NCI-H187 (cell line): ENCODE measurements around the gene LRRFIP1.
A peak's percentile ranks its signal among the peaks of the same experiment; 100 is the strongest.

Experiments used
- DNase-seq, 2 experiments: peaks; one replicate each; lab custom pipeline; 2025; lab: John Stamatoyannopoulos, UW

Gene LRRFIP1

DNA sequence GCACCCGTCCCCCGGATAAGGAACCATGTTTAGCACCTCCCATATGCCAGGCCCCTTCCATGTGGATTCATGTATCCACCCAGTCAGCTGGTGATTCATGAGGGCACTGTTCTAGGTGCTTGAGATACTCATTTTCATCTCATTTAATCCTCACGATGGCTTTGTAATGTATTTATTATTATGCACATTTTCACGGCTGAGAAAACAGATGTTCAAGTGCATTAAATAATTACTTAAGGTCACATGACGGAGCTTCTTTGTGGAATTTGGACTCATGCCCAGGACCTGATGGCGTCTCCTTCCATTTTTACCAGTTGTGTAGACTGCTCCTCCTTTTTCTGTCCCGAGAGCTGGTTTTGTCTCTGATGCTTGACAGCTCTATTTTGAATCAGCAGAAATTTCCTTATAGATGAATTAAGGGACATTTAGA, 99.0 kb downstream of the LRRFIP1 start:
- peak; percentile 18 to 48 for DNase-seq

DNA sequence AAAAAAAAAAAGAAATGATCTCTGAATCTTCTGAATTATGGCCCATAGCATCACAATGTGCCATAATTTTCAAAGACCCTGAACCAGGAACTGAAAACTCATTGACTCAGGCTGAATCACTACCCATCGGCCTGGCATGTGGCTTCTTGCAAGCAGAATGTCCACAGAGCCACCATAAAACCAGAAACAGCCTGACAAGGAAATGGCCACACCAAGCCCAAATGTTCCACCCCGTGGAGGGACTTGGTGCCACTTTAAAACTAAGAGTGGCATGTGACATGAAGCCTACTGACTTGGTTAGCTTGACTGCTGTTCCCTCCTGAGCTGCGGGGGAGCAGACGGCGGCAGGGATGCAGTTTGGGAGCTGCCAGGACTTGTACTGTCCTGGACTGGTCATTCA, 100.0 kb downstream of the LRRFIP1 start:
- no peak for DNase-seq

DNA sequence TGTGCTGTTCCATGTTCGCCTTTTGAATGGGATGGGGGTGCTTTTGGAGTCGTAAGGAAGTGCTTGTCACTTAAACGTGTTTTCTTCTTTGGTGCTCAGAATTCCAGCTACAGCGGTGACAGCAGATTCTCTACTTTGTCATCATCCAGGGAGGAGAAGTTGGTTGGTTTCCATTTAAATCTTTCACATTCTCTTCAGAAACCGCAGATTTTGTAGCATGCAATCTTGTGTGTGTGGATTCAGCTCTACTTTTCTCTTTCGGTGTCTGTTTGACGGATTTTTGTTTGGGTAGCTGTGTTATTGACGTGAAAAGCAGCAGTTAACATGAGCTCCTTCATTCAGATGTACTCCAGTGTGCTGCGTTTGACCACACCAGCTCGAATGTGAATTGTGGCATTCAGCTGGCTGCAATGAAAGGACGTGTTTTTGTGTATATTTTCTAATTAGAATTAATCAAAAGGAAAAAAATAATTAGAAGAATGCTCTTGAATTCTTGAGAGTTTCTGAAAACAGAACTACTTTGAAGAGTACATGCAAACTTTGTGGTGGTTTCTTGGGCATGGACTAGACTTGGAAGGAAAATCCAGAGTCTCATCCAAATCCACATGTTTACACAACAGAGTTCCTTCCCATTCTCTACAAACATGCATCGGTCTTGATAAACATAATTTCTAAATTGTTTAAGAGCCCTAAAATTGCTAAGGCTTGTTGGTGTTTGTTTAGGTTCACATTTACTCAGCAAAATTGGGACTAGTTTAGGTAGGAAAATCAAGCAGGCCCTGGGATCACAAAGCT, 102.5 kb downstream of the LRRFIP1 start:
- no peak for DNase-seq

DNA sequence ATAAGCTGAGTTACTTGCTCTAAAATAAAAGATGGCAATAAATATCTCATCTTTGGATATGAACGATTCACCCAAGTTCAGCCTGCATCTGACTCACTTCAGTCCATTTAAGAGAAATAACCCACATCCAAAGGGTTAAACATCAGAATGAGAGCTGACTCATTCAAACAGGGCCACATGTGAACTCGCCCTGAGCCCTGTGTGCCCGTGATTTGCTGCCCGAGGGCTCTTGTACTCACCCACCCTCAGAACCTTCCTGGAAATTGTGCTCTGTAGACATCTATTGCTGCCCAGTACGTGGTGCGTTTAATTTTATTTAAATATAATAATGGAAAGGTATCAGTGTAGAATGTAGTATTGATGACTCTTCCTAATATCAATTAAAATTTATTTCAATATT, 104.3 kb downstream of the LRRFIP1 start:
- no peak for DNase-seq

DNA sequence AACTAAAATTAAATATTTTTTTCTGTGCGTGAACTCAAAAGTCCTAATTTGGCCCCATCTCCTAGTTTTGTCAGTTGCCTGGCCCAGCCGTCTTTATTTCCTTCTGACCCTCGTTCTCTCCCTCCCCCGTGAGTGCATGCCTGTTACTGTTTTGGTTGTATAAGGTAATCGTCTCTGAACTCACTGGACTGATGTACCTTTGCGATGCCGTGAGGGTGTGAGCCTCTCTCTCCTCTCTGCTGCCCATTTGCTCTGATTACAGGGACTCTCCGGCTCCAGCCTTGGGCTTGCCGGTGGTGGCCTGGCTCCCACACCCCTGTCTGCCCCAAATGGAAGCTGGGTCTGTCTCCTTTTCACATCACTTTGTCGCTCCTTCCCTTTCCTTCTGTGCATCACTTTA, 104.7 kb downstream of the LRRFIP1 start:
- DNase-seq: no peak

DNA sequence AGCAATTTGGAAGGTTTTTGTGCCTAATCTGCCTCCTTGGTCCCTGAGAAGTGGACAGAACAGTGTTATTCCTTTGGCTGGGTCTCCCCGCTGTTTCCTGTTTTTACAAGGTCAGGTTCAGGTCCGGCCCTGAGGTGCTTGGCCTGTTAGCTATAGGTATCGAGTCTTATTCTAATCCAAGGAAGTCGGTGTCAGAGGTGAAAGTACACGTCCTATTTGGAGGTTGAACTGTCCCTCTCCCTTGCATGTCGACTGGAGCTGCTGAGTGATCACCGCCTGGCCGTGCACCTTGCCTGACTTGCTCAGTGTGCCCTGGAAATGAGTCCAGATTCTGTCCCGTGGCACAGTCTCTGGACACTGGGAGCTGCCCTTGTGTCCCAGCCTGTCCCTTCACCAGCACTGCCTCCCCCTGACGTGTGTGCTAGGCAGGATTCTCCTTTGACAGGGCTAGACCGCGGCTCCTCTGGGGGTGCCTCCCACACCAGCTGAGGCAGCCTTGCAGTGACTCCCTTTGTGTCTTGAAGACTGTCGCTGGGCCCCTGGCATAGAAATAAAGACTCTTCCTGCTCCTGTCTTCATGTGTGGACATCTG, 105.5 kb downstream of the LRRFIP1 start:
- DNase-seq: no peak

DNA sequence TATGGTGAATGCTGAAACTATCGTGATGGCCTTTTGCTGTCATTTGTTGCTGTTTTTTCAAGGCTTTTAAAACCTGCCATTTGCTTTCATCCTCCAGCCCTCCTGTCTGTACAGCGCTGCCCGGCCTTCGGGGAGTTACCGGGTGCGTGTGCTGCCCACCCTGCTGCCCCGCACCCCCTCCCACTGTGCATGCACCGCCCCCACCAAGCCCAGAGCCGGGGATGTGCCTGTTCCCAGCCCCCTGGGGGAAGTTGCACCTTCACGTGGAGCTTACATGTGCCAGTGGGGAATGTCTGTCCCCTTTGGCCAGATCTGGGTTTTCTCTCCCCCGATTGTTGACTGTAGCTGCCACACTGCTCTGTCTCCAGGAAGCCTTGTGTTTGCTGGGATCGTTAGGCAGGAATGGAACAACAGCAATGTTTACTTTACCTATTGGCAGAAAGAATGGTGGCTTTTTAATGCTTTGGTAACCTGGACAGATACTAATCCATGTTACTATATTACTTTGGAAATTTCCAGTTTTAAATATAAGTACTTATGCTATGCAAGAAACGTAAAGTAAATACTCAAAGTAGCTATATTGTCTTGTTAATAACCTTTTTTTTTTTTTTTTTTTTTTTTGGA, 106.4 kb downstream of the LRRFIP1 start:
- DNase-seq: no peak

DNA sequence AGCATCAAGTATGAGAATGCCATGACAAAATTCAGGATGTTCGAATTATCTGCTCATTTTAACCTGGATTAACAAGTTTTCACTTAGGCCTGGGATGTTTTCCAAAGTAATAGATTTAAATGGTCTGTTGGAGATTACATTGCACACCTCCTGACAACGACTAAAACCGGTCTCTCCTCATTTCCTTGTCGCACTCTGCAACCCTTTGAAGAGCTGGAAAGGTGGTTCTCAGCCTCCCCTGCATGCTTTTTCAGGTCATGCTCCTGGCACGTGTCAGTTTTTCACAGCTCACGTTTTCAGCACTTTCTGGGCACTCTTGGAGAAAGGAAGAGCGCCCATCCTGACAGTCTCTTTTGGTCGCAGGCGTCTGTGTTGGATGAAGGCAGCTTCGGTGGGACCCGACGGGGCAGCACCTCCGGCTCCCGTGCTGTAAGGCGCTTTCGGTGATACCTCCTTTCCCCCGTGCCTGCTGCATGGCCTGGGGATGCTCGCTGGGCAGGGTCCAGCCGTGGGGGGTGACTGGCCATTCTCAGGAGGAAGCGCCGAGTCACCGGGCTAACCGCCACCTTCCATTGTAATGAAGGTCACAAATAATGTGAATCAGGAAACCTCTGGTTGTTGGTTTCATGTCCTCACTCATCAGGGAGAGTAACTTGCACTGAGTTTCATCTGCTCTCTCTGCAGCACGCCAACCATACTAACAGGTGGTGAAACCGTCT, 107.7 kb downstream of the LRRFIP1 start:
- no peak for DNase-seq

DNA sequence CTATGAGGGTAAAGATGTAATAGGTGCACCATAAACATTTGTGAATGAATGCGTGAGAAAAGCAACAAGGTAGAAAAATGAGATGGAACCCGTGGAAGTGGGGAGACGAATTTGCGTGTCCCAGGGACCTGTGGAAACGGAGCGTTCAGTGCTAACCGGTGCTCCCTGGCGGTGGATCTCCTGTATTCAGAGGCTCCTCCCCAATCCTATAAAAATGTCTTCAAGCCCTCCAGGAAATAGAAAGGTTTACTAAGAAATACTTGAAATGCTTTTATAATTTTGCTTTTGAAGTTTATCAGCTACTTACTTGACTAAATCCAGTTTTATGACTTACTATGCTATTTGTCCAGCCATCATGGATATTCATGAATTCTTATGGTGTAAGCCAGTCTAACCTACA, 108.4 kb downstream of the LRRFIP1 start:
- no peak for DNase-seq

DNA sequence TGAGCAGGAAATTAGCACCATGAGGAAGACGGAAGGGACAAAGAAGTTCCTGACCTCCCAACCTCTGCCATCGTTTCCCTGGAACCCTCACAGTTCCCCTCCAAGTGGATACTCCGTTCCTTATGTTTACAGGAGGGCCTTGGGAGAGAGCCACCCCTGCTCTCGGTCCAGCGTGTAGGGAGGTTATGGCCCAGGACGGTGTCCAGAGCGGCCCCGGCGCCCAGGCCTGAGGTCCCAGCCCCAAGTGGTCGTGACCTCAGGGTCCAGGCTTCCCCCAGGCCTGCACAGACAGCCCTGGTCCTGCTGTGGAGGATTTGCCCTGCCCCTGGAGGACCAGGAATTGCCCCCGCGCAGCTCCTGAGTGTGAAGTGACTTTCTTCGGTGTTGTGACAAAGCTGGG, 109.4 kb downstream of the LRRFIP1 start:
- DNase-seq: no peak

DNA sequence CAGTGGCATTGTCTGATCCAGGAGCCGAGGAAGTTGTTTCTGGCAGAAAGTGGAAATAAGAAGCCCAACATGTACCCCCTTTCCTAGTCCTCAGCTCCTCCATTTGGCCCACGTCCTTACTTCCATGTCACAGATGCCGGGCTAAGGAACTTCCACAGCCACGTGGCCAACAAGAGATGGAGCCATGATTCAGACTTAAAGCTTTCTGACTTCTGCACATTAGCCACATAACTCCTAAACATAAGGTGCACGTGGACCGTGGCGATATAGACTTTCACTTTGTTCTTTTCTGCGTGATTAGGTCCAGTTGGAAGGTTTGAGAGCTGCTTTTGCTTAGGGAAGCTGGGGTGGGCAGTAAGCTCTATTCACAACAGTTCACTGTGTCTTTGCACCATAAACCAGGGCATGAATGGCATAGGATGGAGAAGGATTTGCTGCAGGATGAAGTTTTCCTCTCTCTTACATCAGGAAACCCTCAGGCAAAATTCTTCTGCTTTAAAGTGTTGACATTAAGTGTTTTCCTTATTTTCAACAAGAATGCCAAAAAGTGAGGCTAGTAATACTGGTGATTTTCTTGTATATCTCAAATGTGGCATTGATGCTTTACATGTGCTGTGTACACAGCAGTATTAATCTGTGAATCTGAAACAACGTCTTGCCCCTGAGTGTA, 109.9 kb downstream of the LRRFIP1 start:
- no peak for DNase-seq

DNA sequence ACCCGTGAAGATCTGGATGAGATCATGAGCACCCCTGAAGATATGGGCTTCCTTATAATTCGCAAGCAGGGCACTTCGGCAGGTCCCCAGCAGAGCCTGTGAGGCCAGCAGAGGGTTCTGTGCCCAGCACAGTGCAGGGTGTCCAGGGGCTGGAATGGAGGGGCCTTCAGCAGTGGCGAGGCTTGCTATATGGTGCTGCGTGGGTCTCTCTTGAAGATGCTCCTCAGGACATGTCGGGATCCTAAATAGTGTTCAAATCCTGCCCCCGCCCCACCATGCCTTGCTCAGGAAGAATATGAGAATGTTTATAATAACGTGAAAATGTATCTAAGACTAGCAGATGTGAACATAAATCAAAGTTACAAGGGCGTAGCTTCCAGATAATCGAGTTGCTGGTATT, 110.9 kb downstream of the LRRFIP1 start:
- DNase-seq: no peak

DNA sequence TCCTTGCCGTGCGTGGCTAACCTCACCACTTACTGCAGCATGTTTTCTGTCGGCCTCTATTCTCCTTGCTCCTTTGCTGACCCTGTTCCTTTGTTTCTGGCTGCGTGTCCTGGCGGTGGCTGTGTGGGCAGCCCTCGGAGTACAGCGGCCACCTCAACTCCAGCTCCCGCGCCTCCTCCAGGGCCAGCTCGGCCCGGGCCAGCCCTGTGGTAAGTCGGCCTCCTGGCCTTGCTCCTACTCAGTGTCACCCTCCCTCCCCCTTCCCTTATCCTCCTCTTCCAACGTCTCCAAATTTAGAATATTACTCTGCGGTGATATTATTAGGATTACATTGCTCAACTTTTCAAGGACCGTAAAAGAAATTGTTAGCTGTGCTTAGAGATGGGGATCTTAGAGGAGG, 111.7 kb downstream of the LRRFIP1 start:
- DNase-seq: no peak

DNA sequence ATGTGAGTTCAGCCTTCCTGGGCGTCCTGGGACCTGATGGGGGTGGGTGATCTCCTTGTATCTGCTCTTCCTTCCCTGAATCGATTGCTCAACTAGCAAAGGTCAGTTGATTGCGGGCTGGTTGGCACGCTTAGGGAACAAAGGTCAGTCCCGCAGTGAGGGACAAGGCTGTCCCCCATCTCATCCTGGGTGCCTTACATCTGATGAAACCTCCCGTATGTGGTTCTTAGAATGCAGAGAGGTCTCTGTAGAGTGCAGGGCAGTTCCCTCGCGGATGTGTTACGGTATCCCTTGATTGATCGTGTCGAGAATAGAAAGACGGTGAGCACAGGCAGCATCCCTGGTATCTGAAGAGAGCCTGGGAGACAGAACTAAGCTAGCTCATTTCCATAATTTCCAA, 114.8 kb downstream of the LRRFIP1 start:
- DNase-seq: no peak

DNA sequence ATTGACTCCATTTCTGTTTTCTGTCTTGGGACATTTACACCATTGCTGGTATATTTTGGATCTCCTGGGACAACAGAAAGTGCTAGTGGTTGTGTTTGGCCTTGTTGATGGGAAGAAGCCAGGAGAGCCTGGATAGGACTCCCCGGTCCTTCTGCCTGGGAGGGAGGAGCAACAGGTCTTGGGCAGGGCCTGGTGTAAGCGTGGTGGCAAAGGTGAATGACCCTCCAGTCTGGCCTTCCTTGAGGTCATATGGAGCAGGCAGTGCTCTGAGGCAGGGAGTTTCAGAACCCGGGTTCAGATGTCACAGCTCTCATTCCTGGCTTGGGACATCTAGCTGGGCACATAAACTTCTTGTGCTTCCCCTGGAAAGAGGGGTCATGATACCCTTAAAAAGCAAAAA, 115.2 kb downstream of the LRRFIP1 start:
- DNase-seq: no peak

DNA sequence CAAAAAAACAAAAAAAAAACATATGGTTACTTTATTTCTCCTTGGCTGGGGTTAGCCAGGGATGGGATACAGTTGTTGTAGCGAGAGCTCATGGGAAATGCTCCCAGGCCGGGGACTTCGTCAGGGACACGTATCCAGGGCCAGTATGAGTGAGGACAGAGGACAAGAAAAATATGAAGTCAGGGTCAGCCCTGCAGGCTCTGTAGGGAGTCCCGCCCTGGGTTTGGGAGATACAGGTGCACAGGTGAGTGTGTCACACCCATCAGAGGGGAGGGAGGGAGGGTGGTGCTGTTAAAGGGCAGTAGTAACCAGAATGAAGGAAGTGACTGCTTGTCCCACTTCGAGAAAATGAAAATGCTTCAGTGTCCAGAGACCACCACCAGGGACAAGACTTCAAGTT, 115.6 kb downstream of the LRRFIP1 start:
- no peak for DNase-seq

DNA sequence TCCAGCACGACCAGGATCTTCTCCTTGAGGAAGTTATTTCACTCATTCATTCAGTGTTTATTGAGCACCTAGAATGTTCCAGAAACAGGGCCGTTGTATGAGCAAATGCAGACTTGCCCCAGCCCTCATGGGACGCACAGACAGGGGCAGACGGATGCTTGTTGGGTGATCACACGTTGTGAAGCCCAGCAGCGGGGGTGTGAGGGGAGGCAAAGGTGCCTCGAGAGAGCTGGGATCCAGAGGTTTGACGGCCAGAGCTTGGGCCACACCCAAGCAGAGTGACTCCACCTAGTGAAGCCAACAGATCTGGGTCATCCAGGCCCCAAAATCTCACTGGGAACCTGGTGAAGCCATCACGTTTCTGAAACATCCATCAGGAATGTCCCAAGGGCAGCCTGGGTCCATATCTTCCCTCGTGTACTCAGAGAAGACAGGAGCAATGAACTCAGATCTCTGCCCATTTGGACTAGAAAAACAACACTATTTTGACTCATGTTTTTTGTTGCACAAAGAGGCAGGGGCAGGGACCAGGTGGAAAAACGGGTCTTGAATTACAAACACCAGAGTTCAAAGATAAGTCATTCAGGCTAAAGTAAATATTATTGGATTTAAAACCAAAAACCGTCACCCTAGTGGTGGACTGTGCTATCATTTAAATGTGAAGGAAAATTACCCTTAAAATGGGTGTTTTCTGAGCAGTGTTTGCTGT, 116.3 kb downstream of the LRRFIP1 start:
- DNase-seq: no peak

DNA sequence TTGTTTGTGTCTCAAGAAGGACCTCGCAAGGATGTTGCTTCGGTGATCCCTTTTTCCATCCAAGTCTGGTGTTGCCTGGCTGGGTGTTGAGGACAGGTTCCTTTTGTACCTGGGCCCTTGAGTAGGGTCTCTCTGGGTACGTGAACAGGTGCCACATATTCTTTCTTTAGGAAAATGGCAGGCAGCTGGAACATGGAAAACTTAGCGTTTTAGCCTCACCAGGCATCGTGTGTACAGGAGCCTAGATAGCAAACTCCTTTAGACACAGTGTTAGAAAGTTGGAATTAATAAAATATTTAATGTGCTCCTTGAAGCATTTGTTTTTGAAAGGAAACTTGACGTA, 116.9 kb downstream of the LRRFIP1 start:
- DNase-seq: no peak

DNA sequence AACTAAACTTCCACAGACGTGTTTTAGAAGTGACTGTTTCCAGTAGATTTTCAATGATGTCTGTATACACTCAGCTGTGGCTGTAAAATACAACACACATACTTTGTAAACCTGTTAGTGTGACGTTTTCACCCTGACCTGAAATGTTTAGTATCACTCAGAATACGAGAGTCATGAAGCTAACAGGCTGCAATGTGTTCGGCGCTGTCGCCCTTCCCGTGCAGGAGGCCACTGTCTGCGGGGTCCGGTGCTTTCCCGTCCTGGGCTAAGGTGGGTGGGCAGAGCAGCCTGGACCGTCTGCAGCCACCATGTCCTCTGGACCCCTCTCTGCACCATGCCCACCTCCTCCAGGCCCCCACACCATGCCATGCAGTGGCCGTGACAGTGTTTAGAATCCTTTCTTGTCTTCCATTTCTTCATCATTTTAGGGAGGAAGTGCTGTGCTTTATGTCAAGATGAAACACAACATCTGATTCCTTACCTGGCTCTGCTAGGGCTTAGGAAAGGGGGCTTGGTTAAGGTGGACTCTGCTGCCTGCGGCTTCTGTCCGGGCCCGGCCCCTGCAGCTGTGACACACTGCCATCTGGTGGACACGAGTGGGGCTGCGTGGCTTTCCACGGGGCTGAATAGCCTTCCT, 117.3 kb downstream of the LRRFIP1 start:
- peak in 1 of 2 experiments; percentile 5 for DNase-seq

DNA sequence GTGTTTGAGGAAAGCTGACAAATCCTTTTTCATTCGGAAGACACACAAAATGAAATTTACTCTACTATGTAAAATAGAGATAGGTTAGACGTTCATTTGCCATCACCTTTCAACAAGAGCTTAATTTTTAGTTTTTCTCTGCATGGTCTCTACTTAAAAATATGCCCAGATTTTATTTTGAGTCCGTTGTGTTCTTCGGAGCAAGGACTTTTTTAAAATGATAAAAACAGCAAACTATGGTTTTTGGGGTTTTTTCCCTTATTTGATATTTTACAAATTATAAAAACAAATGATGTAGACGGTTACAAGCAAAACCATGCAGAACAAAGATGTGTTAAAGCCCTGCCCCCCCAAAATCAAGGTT, 117.8 kb downstream of the LRRFIP1 start:
- DNase-seq: no peak
